HG03064 (cell line): Measurements from ENCODE around the gene TRIM39.
A peak's percentile ranks its signal among the peaks of the same experiment; 100 is the strongest.

Source experiments
- ATAC-seq: cut with Tn5 transposase; IDR thresholded peaks from one replicate; pipeline ENCODE4 v1.9.1; 2021; ENCODE audit warnings: low read depth; ENCODE audit not compliant: unreplicated experiment

The TRIM39 gene

GRCh38 chr6:30325873-30326525 is 728 bp upstream of the TRIM39 start:
- peak; percentile 32 for ATAC-seq

DNA sequence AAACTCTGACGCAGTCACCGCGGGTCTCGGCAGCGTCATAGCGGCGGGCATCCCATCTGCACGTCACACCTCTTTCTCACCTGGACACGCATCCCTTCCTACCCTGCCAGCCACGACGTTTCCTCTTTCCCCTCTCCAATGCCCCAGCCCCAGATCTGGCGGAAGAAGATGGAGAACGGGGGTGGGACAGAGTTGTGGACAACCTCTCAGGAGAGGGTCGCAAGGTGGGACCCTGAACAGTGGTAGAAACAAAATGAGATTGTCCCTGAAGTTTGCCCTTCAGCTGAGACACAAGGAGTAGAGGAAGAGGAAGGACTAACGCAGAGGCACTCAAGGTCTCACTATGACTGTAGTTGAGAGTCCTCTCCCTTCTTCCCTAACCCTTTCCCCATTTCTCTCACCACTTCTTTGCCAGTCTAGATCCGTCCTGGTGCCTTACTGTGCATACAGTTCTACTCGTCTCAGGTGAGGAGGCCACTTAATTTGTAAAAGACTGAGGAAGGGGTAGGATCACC is 562 bp downstream of the TRIM39 start:
- no peak for ATAC-seq

GRCh38 chr6:30328397-30328796 is 1.7 kb downstream of the TRIM39 start:
- ATAC-seq, result no peak

DNA sequence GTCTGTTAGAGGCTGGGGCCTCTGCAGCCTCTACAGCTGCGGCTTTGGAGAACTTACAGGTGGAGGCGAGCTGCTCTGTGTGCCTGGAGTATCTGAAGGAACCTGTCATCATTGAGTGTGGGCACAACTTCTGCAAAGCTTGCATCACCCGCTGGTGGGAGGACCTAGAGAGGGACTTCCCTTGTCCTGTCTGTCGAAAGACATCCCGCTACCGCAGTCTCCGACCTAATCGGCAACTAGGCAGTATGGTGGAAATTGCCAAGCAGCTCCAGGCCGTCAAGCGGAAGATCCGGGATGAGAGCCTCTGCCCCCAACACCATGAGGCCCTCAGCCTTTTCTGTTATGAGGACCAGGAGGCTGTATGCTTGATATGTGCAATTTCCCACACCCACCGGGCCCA is 2.6 kb downstream of the TRIM39 start:
- ATAC-seq, result no peak

GRCh38 chr6:30331981-30332380 is 5.3 kb downstream of the TRIM39 start:
- ATAC-seq, result no peak

DNA sequence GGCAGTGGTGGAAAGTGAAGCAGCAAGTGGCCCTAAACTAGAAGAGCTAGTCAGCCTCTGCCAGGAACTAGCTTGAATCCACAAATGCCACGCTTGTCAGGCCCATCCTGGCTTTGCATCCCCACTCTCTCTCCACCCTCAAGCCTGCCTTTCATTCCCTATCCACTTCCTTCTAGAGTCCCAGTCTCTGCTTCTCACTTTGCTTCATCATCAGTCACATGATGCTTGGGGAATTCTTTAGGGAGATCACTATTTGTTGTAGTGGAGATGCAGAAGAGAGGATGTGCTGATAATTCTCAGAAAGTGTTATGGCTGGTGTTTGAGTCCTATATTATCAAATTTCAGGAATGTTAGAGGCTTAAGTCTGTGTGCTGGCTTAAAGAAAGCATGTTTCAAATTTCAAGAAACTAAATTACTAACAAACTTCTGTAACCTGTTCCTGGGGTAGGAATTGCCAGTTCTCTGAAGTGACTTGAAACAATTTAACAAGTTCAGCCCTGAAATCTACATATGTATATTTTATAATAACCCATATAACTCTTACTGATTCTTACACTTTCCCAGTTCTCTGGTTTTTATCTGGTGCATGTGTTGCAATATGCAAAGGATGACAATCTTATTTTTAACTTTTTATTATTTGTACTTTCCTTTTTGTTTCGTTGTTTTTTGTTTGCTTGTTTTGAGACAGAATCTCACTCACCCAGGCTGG is 7.5 kb downstream of the TRIM39 start:
- no peak for ATAC-seq

- ATAC-seq, result no peak
Measured at GRCh38 chr6:30340589-30341054, 13.9 kb downstream of the TRIM39 start.

DNA sequence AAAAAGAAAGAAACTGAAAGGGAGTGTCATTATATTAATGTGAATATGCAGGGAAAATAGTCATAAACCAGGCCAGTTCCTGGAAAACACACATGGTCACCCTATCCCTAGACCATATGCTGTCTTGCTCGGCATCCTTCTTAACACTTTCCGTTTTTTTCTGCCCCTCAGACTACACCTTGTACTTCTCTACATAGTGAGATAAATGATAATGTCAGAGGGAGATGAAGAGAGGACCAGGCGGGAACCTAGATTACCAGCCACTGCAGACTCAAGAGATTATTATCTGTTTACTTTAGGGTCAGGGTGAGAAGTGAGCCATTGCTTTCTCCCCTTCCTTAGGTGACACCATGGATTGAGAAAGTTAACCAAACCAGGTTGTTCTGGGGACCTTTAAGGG is 14.5 kb downstream of the TRIM39 start:
- ATAC-seq, result no peak

- no peak for ATAC-seq
Measured at GRCh38 chr6:30341728-30342127, 15.0 kb downstream of the TRIM39 start.

DNA sequence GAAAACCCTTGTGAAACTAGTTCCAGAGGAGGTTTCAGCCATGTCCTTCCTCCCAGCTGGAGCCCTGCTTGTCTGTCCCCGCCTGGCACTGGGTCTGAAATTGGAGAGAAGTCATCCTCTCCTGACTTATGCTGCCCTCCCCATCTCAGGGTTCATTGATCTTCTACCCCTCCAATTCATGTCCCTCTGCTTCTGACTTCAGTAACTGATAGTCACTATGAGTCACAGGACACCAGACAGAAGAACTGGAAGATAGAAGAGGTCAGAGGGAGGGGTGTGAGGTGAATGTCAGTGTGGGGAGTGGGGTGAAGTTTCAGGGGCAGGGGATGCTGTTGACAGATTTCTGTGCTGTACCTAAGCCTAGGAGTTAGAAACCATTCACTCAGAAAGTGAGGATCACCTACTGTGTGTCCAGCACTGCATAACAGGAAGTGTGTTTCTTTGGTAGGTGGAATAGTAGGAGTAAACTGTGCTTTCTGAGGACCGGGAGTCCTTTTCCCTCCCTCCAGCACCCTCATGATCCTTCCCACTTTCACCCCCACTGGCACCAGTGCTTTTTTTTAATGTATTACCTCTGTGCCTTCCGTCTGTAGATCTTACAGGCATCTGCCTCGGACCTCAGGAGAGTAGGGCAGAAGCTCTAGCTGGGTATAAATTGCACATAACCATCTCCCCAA is 17.6 kb downstream of the TRIM39 start:
- peak; percentile 10 for ATAC-seq

- ATAC-seq, result peak; percentile 95
Measured at GRCh38 chr6:30344868-30345671, 18.3 kb downstream of the TRIM39 start, which contains the start of gene RPP21. RPP21 (plus strand) TSS chr6:30345156; CDS start chr6:30345172, 16 bp downstream.

DNA sequence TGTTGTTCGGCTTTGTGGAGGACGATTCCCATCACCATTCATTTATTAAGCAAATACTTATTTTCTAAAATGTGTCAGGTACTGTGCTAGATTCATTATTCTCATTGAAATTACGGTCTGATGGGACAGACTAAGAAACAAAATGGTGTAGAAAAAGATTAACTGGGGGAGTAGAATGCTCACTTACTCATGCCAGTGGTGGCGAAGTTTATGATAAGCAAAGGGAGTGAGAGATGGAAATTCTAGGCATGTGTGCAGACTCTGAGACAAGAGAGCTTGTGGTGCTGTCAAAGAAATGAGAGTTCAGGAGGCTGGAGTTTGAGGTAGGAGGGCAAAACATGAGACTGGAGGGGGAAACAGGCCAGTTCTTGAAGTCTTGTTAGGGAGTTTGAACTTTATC is 19.1 kb downstream of the TRIM39 start:
- ATAC-seq, result no peak

- no peak for ATAC-seq
Measured at GRCh38 chr6:30348957-30349356, 22.2 kb downstream of the TRIM39 start.

DNA sequence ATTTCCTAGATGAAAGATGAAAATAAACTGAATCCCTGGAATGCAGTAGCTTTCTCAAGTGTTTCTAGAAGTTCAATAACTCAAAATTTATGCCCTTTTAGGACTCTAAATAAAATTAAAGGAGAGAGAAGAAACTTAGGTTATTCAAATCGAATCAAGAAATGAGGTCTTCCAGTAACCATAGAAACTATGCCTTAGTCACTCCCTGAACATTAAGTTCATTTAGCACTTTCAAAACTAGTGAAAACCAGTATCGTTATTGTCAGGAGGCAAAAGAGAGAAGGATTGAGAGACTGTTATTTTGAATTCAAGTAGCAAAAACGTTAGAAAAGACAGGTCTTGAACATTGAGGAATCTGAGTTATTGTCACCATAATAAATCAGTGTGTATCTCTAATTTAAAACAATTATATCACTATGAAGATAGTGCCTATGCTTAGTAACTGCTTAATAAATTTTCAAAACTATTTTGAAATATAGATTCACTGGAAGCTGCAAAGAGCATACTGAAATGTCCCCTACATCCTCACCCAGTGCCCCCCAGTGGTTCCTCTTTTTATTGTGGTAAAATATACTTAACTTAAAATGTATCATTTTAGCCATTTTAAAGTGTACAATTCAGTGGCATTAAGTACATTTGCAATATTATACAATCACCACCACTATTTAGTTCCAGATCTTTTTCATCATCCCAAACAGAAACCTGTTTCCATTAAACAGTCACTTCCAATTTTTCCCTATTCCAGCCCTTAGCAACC is 22.9 kb downstream of the TRIM39 start:
- ATAC-seq, result no peak

DNA sequence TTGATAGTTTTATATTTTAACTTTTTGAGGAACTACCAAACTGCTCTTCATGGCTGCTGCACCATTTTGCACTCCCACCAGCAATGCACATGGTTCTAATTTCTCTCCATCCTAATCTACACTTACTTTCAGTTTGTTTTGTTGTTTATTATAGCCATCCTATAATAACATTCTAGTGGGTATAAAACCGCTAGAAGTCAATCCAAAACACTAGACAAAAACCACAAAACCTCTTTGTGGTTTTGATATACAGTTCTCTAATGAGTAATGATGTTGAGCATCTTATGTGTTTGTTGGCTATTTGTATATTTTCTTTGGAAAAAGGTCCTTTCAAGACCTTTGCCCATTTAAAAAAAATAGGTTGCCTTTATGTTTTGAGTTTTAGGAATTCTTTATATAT is 23.8 kb downstream of the TRIM39 start:
- ATAC-seq, result no peak

GRCh38 chr6:30352550-30352949 is 25.8 kb downstream of the TRIM39 start:
- no peak for ATAC-seq

DNA sequence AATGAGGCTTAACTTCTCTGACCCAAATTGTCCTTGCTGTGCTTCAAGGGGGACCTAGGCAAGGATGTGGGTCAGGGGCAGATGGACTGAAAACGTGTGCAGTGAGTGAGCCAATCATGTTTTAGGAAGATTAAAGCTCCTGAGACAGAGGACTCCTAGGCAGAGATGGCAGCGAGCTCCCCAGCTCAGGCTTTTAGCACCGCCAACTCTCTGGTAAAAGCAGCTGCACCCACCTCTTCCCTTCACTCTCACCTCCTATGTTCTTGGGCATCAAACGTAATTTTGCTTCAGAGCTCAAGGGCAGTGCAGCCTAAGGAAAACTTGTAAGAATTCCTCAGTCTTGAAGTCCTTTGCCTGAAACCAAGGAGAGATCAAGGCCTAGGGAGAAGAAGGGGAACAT is 28.6 kb downstream of the TRIM39 start:
- ATAC-seq, result no peak

- ATAC-seq, result no peak
Measured at GRCh38 chr6:30356536-30356935, 29.8 kb downstream of the TRIM39 start.

DNA sequence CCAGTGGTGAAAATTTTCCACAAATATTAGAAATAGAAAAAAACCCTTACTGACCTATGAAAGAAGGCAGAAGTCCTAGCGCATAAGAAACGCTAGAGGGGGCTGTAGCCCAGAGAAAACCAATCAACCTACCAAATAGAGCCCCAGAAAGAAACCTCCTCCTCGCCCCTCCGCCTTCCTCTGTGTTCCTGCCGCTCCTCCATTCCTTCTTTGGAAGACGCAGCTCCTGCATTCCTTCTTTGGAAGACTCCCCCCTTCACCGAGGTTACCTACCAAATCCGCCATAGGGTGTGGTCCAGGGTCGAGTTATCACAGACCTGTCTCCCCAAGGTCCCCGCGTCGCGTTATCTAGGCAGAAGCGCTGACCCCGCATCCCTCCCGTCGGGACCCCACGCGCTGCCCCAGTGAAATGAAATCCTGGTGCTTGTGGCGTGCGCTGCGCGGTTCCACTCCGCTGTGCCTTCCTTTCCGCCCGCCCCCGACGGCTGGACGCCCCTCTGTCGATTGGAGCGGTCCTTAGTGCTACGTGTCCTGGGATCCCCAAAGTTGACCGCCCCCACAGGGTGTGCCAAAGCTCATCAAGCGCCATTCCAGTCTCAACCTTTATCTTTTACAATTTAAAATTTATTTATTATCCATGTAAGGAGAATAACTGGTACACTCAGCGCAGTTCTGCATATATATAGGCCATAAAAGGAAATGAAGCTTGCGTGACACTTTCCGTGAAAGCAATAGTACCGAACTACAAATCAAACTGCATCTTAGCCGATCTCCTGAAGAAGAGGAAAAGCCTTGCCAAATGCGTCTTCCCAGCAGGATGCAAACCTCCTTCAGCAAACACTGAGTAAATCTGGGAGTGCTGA is 31.2 kb downstream of the TRIM39 start:
- ATAC-seq, result no peak
